ENCODE data around the gene SPRR2F. TPM values are rescaled to one million over a fixed set of nuclear protein-coding genes. Genes with fewer than 3 reads are reported as not detected.

Gene SPRR2F
- total and polyA plus RNA-seq, 10 donors: not detected

Small RNAs within 50 kb of the gene (small RNA-seq; reads per million reads assigned to genes)
- gene SPRR2C: 0 reads per million in 4 donors

Other genes with a start within 250 kb of the SPRR2F start
- gene SMCP, start 235.2 kb downstream of the SPRR2F start, total RNA-seq: not detected
- gene SMCP, start 235.2 kb downstream of the SPRR2F start, polyA plus RNA-seq: not detected
- not detected for gene IVL, start 205.0 kb downstream of the SPRR2F start, total RNA-seq
- under 1 TPM in 2 of 3 donors, not detected in 1; 0.04 to 0.05 TPM for gene IVL, start 205.0 kb downstream of the SPRR2F start, polyA plus RNA-seq
- not detected for gene SPRR5, start 166.3 kb downstream of the SPRR2F start, total RNA-seq
- gene SPRR5, start 166.3 kb downstream of the SPRR2F start, polyA plus RNA-seq: not detected
- gene SPRR4, start 142.9 kb downstream of the SPRR2F start, total RNA-seq: not detected
- gene SPRR4, start 142.9 kb downstream of the SPRR2F start, polyA plus RNA-seq: not detected
- gene SPRR1A, start 129.4 kb downstream of the SPRR2F start, total RNA-seq: not detected
- not detected for gene SPRR1A, start 129.4 kb downstream of the SPRR2F start, polyA plus RNA-seq
- not detected for gene SPRR3, start 111.8 kb downstream of the SPRR2F start, total RNA-seq
- 1 to 10 TPM in 2 of 3 donors, under 1 TPM in 1; 0.39 to 9.3 (median 1.8) TPM for gene SPRR3, start 111.8 kb downstream of the SPRR2F start, polyA plus RNA-seq
- gene SPRR1B, start 82.3 kb downstream of the SPRR2F start, total RNA-seq: not detected
- gene SPRR1B, start 82.3 kb downstream of the SPRR2F start, polyA plus RNA-seq: 1 to 10 TPM in 1 of 3 donors, under 1 TPM in 1, not detected in 1; 0.30 to 1.2 TPM
- gene SPRR2D, start 72.4 kb downstream of the SPRR2F start, total RNA-seq: not detected
- gene SPRR2D, start 72.4 kb downstream of the SPRR2F start, polyA plus RNA-seq: 1 to 10 TPM in 1 of 3 donors, not detected in 2; 1.1 TPM
- not detected for gene SPRR2A, start 56.0 kb downstream of the SPRR2F start, total RNA-seq
- 1 to 10 TPM in 1 of 3 donors, under 1 TPM in 1, not detected in 1; 0.30 to 2.2 TPM for gene SPRR2A, start 56.0 kb downstream of the SPRR2F start, polyA plus RNA-seq
- not detected for gene SPRR2B, start 41.9 kb downstream of the SPRR2F start, total RNA-seq
- not detected for gene SPRR2B, start 41.9 kb downstream of the SPRR2F start, polyA plus RNA-seq
- not detected for gene SPRR2E, start 19.0 kb downstream of the SPRR2F start, total RNA-seq
- gene SPRR2E, start 19.0 kb downstream of the SPRR2F start, polyA plus RNA-seq: under 1 TPM in 1 of 3 donors, not detected in 2; 0.45 TPM
- gene SPRR2G, start 37.4 kb upstream of the SPRR2F start, total RNA-seq: not detected
- gene SPRR2G, start 37.4 kb upstream of the SPRR2F start, polyA plus RNA-seq: not detected
- not detected for gene LELP1, start 89.9 kb upstream of the SPRR2F start, total RNA-seq
- gene LELP1, start 89.9 kb upstream of the SPRR2F start, polyA plus RNA-seq: not detected
- gene PRR9, start 104.1 kb upstream of the SPRR2F start, total RNA-seq: not detected
- not detected for gene PRR9, start 104.1 kb upstream of the SPRR2F start, polyA plus RNA-seq
- gene LORICRIN, start 146.2 kb upstream of the SPRR2F start, total RNA-seq: not detected
- under 1 TPM; 0.38 to 0.83 (median 0.53) TPM for gene LORICRIN, start 146.2 kb upstream of the SPRR2F start, polyA plus RNA-seq
- gene PGLYRP3, start 199.4 kb upstream of the SPRR2F start, total RNA-seq: not detected
- gene PGLYRP3, start 199.4 kb upstream of the SPRR2F start, polyA plus RNA-seq: not detected
- not detected for gene PGLYRP4, start 235.3 kb upstream of the SPRR2F start, total RNA-seq
- gene PGLYRP4, start 235.3 kb upstream of the SPRR2F start, polyA plus RNA-seq: under 1 TPM in 1 of 3 donors, not detected in 2; 0.18 TPM
- gene S100A9, start 244.3 kb upstream of the SPRR2F start, total RNA-seq: 1,000 to 10,000 TPM in 6 of 7 donors, 100 to 1,000 TPM in 1; 961 to 6,984 (median 2,755) TPM
- 1,000 to 10,000 TPM in 2 of 3 donors, 100 to 1,000 TPM in 1; 947 to 4,509 (median 1,446) TPM for gene S100A9, start 244.3 kb upstream of the SPRR2F start, polyA plus RNA-seq